Loucy (cell line): ENCODE results near the gene MUC5B.

Source experiments
- H2AFZ ChIP-seq: fragments of 200-600 bp; sonication (generic); 2 replicates; pipeline ENCODE4 v1.6.0; 2016; ENCODE audit warnings: antibody characterized with exemption, mild to moderate bottlenecking, low read length, moderate library complexity
- H3F3A ChIP-seq: fragments of 200-600 bp; 2 replicates; pipeline ENCODE4 v1.6.0; 2016; ENCODE audit warnings: antibody characterized with exemption, low read depth, mild to moderate bottlenecking
- H3K27me3 ChIP-seq: fragments of 200-600 bp; sonication (generic); 2 replicates; pipeline ENCODE4 v1.6.1; 2014; ENCODE audit warnings: low read length, mild to moderate bottlenecking; ENCODE audit not compliant: insufficient read depth, poor library complexity, severe bottlenecking
- H3K36me3 ChIP-seq: fragments of 200-600 bp; sonication (generic); 2 replicates; pipeline ENCODE4 v1.6.1; 2016; ENCODE audit warnings: low read length; ENCODE audit not compliant: insufficient read depth
- H3K4me1 ChIP-seq: fragments of 200-600 bp; sonication (generic); 2 replicates; pipeline ENCODE4 v1.5.1; 2014; ENCODE audit warnings: low read length, mild to moderate bottlenecking; ENCODE audit not compliant: insufficient read depth, poor library complexity, severe bottlenecking
- H3K4me2 ChIP-seq: fragments of 200-600 bp; sonication (generic); 2 replicates; pipeline ENCODE4 v1.6.0; 2014; ENCODE audit warnings: antibody characterized with exemption, low read length, low read depth, mild to moderate bottlenecking; ENCODE audit not compliant: poor library complexity, severe bottlenecking
- H3K4me3 ChIP-seq: fragments of 200-600 bp; sonication (generic); 2 replicates; pipeline ENCODE4 v1.5.1; 2014; ENCODE audit warnings: low read length, mild to moderate bottlenecking, mixed read lengths; ENCODE audit not compliant: poor library complexity, severe bottlenecking
- H3K79me2 ChIP-seq: fragments of 200-600 bp; sonication (generic); 2 replicates; pipeline ENCODE4 v1.6.1; 2014; ENCODE audit warnings: low read length; ENCODE audit not compliant: insufficient read depth
- H3K9ac ChIP-seq: fragments of 200-600 bp; sonication (generic); 2 replicates; pipeline ENCODE4 v1.6.0; 2014; ENCODE audit warnings: mild to moderate bottlenecking, low read depth, low read length, moderate library complexity; ENCODE audit not compliant: poor library complexity, severe bottlenecking
- H3K9me2 ChIP-seq: fragments of 200-600 bp; sonication (generic); replicated peaks from 2 replicates; pipeline ENCODE4 v1.6.1; 2016; ENCODE audit warnings: low read depth, low read length, mixed read lengths
- H3K9me3 ChIP-seq: fragments of 200-600 bp; sonication (generic); 2 replicates; pipeline ENCODE4 v1.6.1; 2014; ENCODE audit warnings: mild to moderate bottlenecking, antibody characterized with exemption, low read length, low read depth; ENCODE audit not compliant: insufficient read depth
- H4K20me1 ChIP-seq: fragments of 200-600 bp; sonication (generic); 2 replicates; pipeline ENCODE4 v1.6.0; 2014; ENCODE audit warnings: antibody characterized with exemption, low read length, mild to moderate bottlenecking; ENCODE audit not compliant: insufficient read depth, poor library complexity, severe bottlenecking
- CTCF ChIP-seq: fragments of 200-600 bp; sonication (generic); conservative IDR thresholded peaks from 2 replicates; pipeline ENCODE4 v1.5.1; 2014; ENCODE audit warnings: mild to moderate bottlenecking, antibody characterized with exemption, low read length
- EZH2phosphoT487 ChIP-seq: fragments of 200-600 bp; IDR thresholded peaks from 2 replicates; pipeline ENCODE4 v1.6.1; 2018; ENCODE audit warnings: antibody characterized with exemption, mild to moderate bottlenecking, moderate library complexity, borderline replicate concordance

Gene MUC5B

GRCh38 chr11:1281974-1282365 lies 59.1 kb downstream of the MUC5B start:
- TF ChIP-seq CTCF (no peak), EZH2phosphoT487 (no peak)
- H3K9me3 ChIP-seq, result no peaks in the 10 kb centered on the region
- H3K4me2 ChIP-seq, result no peak overlapping the region
- no peak overlapping the region for H2AFZ ChIP-seq
- H4K20me1 ChIP-seq, result no peaks in the 10 kb centered on the region
- no peaks in the 10 kb centered on the region for H3K4me1 ChIP-seq
- no peaks in the 10 kb centered on the region for H3K9me2 ChIP-seq
- no peak overlapping the region for H3K9ac ChIP-seq
- H3K27me3 ChIP-seq, result no peaks in the 10 kb centered on the region
- no peak overlapping the region for H3K4me3 ChIP-seq
- H3K79me2 ChIP-seq, result no peaks in the 10 kb centered on the region
- peaks cover 50% of the 10 kb centered on the region; the same call in 1 of the 2 replicates for H3K36me3 ChIP-seq
- H3F3A ChIP-seq, result no peaks in the 10 kb centered on the region

DNA sequence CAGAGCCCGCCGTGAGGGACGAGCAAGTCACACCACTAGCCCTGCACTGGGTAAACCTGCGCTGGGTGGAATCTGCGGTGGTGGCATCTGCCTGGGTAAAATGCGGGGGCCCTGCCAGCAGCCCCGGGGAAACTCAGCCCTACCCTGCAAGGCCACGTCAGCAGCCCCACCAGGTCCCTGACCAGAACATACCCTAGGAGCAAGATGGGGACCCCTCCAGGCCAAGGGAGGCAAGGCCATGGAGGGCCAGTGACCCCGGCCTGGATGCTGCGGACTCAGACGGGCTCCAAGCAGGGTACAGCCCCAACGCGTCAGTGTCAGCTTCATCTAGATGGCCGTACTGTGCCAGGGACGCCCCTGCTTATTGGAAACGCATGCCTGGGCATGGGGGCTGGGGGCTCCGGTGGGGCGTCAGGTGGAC lies 60.2 kb downstream of the MUC5B start:
- Histone ChIP-seq H3K27me3 (no peaks in the 10 kb centered on the region), H3K9ac (no peak overlapping the region), H3K4me3 (no peak overlapping the region), H3K4me1 (no peaks in the 10 kb centered on the region), H2AFZ (no peak overlapping the region), H3K4me2 (no peak overlapping the region), H3K9me2 (no peaks in the 10 kb centered on the region), H3K79me2 (no peaks in the 10 kb centered on the region), H3F3A (no peaks in the 10 kb centered on the region), H4K20me1 (no peaks in the 10 kb centered on the region), H3K36me3 (peaks cover 55% of the 10 kb centered on the region; the same call in 1 of the 2 replicates), H3K9me3 (no peaks in the 10 kb centered on the region)
- TF ChIP-seq CTCF (no peak), EZH2phosphoT487 (no peak)

GRCh38 chr11:1283906-1284305 lies 61.0 kb downstream of the MUC5B start:
- TF ChIP-seq CTCF, result no peak
- TF ChIP-seq EZH2phosphoT487, result no peak
- Histone ChIP-seq H3K4me1 (no peaks in the 10 kb centered on the region), H3K36me3 (peaks cover 63% of the 10 kb centered on the region; the same call in 1 of the 2 replicates), H3K9me2 (no peaks in the 10 kb centered on the region), H3F3A (no peaks in the 10 kb centered on the region), H3K9me3 (no peaks in the 10 kb centered on the region), H2AFZ (no peak overlapping the region), H3K4me3 (no peak overlapping the region), H3K79me2 (no peaks in the 10 kb centered on the region), H3K9ac (no peak overlapping the region), H3K4me2 (no peak overlapping the region), H3K27me3 (no peaks in the 10 kb centered on the region), H4K20me1 (no peaks in the 10 kb centered on the region)
